Activated CD4-positive, CD25-positive, alpha-beta regulatory T cell treated with anti-CD3 and anti-CD28 coated beads, Interleukin-2, amount 50 U/mL, for 16 hours (primary cell): ENCODE results near the gene MBNL1.
"Not testable (repeated sequence)": the region's sequence is repeated elsewhere in the genome, so short reads cannot be mapped to it uniquely, and the experiment has no call there.

Experiments
- DNase-seq: peaks from one replicate; pipeline ENCODE4 v3.0.0-alpha.2; 2020; ENCODE audit warnings: low read depth, low spot score

Gene MBNL1

DNA sequence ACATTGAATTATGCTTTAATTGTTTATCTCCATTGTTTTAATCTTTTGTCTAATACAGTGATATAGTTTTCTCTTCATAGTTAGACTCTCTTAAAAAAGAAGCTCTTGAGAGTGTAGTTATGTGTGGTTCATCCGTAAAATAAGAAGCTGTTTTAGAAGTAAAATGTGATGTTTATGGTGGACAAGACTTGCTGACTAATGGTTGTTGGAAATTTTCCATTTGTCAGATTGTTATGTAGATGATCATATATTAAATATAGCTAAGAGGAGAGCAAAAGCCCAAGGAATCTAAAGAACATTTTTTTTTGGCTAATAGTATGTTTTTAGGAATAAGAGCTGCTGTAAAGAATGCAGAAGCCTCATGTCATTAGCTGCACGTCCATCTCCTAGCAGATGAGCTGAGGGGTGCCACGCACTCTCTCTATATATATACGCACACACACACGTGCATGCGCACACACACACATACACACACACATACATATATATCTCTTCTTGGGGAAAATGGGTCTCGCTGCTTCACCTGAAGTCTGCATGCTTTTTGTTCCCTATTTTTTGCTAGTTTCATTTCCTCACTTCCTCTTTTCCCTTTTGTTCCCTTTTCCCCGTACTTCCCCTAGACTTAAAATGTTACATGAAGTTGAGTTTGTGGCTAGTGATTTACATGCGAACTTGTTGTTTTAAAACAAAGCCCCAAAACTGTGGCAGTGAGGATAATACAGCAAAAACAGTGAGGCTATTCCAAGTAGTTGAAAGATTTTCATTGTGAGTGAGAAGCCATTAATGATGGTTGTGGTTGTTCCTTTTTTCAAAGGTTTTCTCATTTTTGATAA is 107.8 kb downstream of the MBNL1 start:
- DNase-seq = no peak

DNA sequence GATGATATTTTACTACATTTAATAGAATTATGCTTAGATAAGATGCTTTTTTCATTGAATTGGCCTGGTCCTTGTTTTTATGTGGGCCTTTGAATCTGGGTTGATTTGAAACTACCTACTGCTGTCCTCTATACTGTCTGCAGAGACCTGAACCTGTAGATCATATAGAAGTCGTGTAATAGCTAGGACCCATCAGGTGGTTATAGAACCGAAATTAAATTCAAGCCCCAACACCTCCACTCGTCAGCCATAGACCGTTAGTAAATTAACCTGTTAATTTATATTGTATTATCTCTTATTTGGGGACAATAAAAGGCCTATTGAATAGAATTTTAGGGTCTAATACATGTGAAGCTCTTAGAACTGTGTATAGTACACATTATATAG is 108.4 kb downstream of the MBNL1 start:
- DNase-seq = no peak

DNA sequence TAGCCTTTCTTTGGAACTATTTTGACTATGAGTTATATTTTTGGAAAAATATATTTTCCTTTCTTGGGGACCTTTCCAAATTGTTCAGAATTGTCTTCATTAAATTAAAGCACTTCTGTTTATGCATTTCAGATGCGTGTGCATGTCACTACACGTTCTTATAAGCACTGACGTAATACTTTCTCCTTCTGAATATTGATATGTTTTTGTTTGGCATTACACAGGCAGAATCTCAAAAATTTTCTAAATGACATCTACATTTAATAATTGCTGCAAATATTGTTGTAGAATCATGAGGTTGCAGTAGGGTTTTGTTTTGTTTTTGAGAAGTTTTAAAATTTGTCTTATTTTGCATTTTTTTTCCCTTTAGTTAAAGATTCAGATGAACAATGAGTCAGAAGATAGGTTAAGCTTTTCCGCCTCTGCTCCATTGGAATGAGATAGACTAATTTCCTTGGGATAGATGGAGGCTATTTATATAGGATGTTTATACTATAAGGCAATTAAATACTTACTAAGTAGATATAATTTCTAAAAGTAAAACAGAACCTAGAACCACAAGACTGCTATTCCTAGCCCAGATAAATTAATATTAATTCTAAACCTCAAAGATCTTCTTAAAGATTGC is 110.8 kb downstream of the MBNL1 start:
- DNase-seq = no peak

DNA sequence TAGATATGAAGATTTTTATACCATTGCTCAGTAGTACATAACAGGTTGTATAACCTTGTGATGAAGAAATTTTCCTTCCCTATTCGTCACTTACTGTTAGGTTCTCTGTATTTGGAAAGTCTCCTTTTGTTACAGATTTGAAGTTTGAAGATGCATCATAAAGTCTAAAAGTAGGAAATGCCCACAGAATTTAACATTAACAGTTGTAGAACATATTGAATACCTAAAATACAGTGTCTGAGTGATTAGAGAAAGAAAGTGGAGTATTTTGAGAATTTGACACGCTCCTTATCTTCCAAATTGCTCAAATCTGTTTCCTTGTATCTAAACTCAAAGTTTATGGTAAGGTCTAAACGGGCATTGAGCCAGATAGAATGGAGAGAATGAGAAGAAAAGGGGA is 111.3 kb downstream of the MBNL1 start:
- no peak for DNase-seq

DNA sequence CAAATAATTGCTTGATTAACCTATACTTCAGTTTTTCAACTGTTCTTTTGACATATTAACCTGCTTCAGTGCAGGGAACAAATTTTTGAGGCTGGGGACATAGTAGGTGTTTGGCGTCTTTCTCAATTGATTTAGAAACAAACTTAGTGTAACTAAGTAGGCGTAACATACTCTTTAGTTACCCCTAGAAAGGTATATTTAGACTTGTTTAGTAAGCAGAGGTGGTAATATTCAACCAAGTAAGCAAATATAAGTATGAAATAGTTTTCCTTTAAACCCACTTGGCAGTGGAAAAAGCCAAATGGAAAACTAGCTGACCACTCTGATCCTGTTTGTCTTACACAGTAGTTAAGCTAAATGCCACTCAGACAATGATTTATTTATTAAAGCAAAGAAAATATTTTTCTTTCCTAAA is 113.2 kb downstream of the MBNL1 start:
- DNase-seq = no peak

DNA sequence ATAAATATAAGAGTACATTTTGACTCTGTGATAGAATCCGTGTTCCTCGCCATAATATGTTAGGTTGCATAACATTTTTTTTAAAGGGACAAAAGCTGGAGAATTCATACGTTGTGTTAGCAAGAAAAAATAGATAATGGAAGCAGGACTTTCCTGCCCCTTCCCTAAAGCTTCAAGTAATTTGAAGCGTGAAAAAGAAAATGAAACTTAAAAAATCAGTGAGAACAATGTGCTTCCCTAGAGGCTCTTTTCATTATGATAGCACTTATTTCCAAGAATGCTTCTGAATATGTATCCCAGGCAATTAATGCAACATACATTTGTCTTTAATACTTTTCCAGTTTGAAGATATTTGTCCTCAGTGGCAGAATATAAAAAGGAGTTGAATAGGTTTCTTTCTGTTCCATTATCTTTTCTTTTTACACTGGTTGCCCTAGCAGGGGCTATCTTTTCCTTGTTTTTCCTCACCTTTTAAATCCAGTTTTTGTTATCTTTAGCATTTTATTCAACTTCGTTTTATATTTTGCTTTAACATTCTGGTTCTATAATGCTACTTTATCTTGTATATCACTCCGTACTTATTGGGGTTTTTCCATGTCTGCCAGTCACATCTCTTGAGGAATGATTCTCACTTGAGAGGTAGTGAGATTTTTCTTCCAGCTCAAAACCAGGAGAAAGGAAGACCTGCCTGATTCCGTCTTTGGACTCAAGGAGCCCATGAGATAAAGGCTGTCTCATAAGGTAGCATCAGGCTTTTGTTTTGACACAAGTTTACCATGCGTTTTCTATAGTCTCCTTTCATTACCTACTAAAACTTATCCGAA is 113.8 kb downstream of the MBNL1 start:
- no peak for DNase-seq

DNA sequence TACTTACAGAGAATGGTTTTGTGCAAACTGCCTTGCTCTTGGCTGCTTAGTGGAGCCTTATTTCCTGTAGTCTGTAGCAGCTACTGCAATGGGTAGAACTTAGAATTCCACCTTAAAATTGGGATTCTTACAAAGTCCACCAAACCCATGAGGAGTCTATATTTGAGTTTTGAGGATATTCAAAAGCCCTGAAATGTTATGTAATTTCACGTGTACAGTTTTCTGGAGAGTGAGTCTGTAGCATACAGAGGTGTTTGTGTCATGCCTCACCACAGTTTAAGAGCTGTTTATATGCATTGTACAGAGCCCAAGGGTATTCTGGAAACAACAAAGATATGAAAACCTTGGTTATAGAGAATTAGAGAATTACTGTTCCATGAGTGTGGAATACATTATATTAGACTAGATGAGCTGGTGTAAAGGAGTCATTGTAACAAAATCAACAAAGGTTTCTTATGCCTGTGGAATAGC is 114.4 kb downstream of the MBNL1 start:
- no peak for DNase-seq

DNA sequence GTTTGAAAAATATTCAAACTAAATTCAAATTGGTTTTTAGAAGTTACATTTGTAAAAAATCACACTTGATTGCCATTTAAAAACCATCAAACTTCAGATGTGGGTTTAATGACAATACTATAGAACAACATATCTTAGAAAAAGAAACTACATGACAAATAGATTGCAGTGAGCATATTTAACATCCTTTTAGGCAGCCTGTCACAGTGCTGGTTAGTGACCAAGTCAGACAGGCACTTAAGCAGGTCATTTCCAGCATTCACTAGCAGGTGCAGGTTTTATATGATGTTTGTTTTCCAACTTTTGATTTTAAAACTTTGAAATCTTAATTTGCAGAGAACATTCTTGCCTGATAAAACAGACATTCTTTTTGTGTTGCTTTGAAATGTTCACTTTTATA is 115.7 kb downstream of the MBNL1 start:
- DNase-seq = no peak

DNA sequence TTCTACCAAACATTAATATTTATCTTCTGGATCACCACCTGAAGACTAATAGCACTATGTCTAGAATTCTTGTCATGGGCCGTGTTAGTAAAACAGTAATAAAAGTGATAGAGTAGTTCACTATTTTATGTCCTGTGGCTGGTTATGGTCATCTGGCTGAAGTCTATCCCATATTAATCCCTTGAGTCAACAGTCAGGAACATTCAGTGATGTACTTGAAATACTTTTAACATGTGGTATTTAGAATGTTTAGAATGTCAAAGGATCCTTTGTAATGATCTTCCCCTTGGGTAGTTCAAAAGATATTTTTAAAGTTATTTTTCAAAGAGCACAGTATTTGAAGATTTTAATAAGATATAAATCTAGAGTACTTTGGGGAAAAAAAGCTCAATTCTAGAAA is 117.0 kb downstream of the MBNL1 start:
- DNase-seq = no peak

DNA sequence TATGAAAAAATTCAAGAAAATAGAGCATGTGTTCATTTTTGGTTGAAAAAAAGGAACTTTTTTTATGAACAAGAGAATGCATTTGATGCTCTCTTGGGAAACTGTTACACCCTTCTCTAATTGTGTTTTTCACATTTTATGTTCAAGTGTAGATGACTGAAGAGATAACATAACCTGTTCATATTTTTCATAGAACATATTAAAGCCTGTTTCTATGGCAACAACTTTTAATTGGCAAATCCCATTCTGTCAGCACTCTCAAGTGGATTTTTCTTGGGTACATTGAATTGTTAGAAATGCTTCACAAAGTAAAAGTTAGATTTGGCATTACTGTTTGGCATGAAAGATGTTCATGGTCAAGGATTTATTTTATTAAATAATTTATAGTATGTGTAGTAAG is 117.5 kb downstream of the MBNL1 start:
- DNase-seq = no peak

DNA sequence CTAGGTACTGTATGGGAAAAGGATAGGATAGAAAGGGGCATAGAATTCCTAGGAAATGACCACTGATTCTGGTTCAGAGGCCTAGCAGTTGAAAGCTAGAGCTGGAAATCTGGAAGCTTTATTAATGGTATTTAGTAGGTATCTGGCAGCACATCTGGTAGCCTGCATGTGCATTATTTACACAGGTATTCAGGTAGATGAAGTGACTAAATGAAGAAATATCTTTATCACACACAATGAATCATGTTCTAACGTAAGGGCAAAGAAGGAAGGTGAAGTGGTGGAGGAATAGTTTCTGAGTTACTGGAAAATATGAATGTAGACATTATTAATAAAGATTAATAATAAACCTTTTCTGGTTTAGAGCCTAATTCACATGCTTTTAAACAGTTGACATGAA is 119.9 kb downstream of the MBNL1 start:
- no peak for DNase-seq

DNA sequence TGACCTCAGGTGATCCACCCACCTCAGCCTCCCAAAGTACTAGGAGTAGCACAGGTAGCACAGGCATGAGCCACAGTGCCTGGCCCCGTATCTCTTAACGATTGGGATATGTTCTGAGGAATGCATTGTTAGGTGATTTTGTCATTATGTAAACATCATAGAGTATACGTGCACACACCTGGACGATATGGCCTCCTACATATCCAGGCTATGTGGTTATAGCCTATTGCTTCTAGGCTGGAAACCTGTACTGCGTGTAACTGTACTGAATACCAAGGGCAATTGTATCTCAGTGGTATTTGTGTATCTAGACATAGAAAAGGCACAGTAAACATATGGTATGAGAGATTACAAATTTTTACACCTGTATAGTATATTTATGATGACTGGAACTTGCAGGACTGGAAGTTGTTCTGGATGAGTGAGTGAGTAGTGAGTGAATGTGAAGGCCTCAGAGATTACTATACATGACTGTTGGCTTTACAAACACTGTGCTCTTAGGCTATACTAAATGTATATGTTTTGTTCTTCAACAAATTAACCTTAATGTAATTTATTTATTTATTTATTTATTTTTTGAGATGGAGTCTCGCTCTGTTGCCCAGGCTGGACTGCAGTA is 120.7 kb downstream of the MBNL1 start:
- DNase-seq = no peak

DNA sequence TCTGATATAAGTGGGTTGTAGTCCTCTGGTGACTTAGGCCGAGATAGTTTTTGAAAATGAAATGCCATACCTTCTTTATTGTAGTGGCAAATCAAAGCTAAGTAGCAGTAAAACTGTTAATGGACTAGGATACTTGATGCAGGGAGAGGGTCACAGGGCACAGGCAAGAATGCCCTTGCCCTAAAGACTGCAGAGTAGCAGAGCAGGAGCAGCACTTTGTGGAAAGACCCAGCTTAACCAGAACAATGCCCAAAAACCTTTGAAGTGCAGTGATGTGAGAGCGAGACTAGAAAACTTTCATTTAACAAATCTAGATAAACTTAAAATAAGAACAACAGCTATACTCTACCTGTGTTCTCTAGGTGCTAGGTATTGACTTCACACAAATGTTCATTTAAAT is 121.9 kb downstream of the MBNL1 start:
- DNase-seq = no peak

DNA sequence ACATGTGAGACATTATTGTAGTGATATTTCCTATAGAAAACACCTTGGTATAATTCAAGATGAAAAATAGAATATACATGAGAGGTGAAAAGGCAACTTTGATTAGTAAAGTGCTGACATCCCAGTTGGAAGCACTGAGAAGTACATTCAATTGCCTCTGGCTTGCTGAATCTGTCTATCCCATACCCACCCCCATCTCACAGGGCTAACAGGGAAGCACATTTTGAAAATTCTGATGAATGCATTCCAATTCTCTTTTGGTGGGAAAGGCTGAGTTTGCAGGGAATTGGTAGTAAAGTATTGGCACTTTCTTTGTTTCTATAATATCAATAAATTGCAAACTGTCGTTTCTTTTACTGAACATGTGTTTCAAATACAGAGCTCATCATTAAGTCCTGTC is 122.9 kb downstream of the MBNL1 start:
- no peak for DNase-seq

DNA sequence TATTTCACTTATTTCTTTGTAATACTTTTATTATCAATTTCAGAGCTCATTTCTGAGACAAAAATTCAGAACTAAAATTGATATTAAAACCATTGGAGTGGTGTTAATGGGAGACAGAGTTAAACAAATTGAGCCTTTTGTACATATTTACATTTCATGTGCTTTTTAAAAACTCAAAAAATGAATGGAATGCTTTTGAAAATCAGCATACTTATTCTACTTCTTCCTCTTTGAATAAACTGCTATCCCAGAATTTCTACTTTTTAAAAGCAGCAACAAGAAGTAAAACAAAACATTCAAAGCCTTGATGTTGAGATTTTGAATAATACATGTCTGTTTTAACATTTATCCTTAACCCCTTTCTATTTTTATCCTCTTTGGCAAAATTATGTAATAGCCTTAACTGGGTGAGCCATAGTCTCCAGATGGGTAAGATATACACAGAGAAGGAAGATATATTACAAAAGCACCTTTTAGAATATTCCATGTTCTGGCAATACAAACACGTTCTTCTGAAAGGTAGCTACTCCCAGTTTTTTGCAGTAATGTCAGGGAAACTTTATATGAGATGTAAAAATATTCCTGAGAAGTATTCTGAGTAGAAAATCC is 123.6 kb downstream of the MBNL1 start:
- DNase-seq = no peak

DNA sequence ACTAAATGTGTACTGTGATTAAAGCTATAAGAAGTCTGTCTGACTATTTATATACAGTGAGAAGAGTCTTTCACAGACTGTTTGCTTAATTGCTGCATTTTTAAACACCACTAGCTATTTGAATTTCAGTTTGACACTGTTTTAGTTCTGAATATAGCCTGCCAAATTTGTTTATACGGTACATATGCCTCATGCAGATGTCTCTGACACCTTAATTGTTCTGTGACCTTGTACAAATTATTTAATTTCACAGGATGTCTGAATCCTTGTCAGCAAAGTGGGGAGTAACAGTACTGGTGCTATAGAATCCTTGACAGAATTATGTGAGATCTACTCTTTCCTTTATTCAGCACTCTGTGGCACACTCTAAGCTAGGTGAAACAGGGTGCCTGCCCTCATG is 125.5 kb downstream of the MBNL1 start:
- DNase-seq = no peak

DNA sequence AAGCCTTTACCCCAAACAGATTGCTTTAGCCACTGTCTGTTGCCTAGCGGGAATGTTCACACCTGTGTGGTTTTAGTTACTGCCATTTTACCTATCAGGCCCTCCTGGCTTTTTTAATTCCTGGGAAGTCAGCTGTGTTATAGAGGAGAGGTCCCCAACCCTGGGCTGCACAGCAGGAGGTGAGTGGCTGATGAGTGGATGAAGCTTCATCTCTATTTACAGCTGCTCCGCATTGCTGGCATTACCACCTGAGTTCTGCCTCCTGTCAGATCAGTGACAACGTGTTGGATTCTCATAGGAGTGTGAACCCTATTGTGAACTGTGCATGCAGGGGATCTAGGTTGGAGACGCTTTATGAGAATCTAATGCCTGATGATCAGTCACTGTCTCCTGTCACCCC is 127.0 kb downstream of the MBNL1 start:
- DNase-seq = no peak

DNA sequence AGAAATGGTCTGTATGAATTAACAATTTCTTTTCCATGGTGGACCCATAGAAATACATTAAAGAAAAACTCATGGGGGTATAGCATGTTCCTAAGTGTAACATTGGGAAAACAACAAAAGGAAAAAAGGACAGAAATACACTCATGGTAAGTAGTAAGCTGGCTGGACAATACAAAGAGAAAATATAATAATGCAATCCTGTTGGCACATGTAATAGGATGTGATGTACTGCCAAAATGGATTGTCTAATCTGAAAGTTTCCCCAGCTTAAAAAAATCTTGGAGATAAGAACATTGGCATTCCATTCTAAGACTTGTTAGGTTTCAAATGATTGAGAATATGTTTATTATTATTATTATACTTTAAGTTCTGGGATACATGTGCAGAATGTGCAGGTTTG is 128.1 kb downstream of the MBNL1 start:
- DNase-seq = no peak

DNA sequence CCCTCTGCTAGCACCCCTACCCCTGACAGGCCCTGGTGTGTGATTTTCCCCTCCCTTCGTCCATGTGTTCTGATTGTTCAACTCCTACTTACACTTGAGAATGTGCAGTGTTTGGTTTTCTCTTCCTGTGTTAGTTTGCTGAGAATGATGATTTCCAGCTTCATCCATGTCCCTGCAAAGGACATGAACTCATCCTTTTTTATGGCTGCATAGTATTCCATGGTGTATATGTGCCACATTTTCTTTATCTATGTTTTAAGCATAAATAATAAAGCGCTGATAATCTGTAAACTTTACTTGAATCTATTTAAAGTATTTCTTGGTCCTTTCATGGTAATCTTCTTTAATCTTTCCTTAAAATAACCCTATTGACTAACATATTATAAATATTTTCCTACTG is 128.6 kb downstream of the MBNL1 start:
- not testable (repeated sequence) for DNase-seq

DNA sequence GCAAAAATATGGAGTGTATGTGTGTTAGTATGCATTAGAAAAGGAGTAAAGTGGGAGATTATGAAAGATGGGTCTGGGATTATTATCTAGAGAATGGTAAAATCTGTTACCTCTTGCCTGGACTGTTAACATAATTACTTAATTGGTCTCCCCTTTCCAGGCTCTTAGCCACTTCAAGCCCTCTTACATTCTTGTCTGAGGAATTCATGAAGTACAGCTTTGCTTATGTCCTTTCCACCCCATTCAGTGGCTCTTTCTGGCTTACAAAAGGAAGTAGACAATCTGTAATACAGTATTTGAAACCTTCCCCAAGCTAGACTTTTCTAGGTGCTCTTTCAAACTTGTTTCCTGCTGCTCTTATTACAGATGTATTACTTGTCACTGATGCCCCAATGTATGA is 129.8 kb downstream of the MBNL1 start:
- no peak for DNase-seq

DNA sequence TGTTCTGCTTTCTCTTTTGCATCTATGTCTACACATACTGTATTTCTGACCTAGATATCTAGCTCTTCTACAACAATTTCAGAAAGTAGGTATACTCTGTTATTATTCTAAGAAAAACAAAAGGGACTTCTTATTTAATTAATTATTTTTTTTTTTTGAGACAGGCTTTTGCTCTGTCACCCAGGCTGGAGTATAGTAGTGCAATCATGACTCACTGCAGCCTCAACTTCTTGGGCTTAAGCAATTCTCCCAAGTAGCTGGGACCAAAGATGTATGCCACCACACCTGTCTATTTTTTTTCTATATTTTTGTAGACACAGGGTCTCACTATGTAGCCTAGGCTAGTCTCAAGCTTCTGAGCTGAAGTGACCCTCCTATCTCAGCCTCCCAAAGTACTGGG is 130.6 kb downstream of the MBNL1 start:
- DNase-seq = no peak

DNA sequence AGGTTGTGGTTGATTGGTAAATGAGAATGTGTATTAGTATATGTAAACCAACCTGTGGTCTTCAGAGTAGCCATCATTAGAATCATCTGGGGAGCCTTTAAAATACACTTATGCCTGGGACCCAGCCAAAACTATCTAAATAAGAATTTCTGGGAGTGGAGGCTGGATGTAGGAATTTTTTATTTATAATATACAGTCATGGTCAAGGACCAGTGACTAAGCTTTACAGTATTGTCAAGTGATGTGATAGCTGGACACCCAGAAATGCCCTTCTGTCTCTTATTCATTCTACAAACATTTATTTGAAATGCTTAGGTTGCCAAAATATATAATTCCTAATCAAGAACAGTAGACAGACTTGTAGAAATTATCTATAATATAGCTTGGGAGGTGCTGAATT is 132.2 kb downstream of the MBNL1 start:
- DNase-seq = no peak
